ENCODE results near the gene HOXB3.

Gene HOXB3

GRCh38 chr17:48612456-48612853 is 22.4 kb upstream of the HOXB3 start:
- DNase-seq (ENCODE audit: low read depth): no peak

GRCh38 chr17:48611681-48612455 is 21.8 kb upstream of the HOXB3 start:
- DNase-seq (ENCODE audit: low read depth): no peak

DNA sequence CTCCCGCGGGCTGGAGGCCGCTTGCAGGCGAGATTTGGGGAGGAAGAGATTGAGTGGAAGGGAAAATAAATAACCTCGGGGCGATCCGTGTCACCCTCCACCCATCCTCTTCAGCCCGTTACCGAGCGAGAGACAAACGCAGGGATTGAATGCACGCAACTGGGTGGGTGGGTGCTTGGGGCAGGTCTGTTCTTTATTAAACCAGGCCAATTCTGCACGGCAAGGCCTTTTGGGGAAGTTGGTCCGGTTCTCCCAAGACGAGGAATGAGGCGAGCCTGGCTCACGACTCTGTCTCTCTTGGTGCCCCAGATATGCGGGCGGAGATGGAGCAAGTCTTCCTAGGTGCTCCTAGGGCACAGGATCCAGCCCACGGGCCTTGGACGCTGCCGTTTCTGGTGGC is 21.2 kb upstream of the HOXB3 start:
- DNase-seq (ENCODE audit: low read depth): no peak

GRCh38 chr17:48610282-48611211 is 20.5 kb upstream of the HOXB3 start, which contains the start of gene HOXB7:
Gene HOXB7 (minus strand): TSS chr17:48611017. CDS start chr17:48610918, 99 bp downstream.
- DNase-seq (ENCODE audit: low read depth): no peak

- no peak for DNase-seq (ENCODE audit: low read depth)
Measured at GRCh38 chr17:48609759-48610281, 19.8 kb upstream of the HOXB3 start.

DNA sequence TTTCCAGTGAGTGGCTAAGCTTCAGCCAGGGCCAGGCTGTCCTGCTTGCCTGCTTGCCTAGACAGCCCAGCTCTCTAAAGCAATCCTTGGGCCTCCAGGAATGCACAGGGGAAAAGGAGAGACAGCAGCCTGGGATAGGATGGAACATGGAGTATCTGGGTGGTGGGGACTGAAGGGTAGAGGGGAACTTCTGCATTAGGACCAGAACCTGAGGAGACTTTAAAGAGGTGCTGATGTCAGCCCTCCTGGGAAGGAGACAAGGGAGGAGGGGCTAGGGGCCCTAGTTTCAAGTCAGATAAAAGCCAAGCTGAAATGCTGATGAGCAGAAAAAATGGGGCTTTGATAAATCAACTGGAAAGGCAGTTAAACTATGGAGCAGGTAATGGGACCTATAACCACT is 19.0 kb upstream of the HOXB3 start:
- no peak for DNase-seq (ENCODE audit: low read depth)

DNA sequence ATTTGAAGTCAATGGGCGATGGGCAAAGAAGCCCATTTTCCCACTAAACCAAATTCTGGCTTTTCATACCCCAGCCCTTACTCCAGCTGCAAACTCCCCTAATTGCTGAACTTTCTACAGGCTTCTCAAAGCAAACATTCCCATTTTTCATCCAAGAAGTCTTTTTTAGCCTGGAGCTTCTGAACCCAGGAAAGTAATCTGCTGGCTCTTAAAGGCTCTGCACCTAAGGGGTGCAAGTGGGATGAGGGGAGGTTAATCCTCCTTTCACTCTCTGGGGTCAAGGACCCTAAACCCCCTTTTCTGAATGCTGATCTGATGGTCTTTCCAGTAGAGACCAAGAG is 18.4 kb upstream of the HOXB3 start:
- no peak for DNase-seq (ENCODE audit: low read depth)

GRCh38 chr17:48606892-48607614 is 17.0 kb upstream of the HOXB3 start:
- no peak for DNase-seq (ENCODE audit: low read depth)

GRCh38 chr17:48605991-48606891 is 16.2 kb upstream of the HOXB3 start:
- no peak for DNase-seq (ENCODE audit: low read depth)

GRCh38 chr17:48605409-48605919 is 15.4 kb upstream of the HOXB3 start:
- DNase-seq (ENCODE audit: low read depth): no peak

DNA sequence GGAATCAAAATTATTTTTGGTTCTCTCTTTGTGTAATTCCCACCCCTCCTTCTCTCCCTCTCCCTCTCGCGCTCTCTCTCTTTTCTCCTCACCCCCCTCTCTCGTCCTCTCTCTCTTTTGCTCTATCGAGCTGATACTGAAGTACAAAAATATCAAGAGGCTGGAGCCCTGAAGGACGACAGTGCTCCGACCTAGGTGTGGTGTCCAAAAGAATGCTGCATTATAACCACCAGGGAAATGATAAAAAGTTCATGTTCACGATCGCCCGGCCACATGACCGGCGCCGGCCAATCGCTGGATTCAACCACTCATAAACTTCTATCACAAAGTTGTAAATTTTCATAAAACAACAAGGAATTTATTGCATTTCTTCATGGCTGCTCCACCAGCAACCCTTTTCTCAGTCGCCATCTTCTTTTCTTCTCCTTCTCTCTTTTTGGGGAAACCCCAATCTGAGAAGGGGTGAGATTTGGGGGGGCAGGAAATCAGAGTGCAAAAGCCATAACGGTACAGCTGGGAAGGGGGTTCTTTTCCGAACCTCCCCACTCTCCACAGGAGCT is 14.8 kb upstream of the HOXB3 start, which contains the start of gene HOXB6:
HOXB6 (minus strand) TSS at position 217 of the 560 bp plus-strand sequence. CDS start 6,836 bp downstream, outside the sequence.
- DNase-seq (ENCODE audit: low read depth): no peak

DNA sequence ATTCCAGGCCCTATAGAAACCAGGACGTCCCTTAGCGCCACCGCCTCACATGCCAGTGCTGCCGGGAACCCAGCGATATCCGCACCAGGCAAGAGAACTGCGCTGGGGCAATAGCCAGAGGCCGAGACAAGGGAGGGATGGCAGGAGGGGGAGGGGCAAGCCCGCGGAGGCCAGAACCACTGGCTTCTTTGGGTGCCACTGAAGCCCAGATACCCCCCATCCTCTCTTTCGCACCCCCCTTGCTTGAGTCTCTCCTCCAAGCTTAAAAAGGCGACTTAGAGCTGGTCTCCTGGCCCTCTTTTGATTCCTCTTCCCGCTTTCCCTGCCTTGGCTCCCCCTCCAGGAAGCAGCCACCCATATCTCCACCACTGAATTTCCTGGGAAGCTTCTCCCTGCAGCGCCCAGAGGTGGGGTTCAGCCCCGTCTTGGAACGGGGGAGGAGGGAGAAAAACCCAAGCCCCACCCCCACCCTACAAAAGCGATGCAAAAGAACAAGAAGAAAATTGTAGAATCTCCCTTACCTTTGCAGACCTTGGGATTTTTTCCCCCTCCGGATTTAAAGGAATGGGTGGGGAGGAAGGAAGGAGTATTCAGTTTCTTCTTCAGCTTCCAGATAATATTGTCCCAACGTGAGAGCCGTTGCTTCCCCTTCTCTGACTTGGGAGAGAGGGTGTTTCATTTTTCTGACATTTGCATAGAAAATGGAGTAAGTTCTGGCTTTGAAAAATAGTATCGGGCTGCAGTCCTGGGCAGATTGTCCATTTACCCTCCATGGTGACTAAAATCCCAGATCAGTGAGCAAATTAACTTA is 14.1 kb upstream of the HOXB3 start:
- no peak for DNase-seq (ENCODE audit: low read depth)

GRCh38 chr17:48601539-48602425 is 11.7 kb upstream of the HOXB3 start:
- DNase-seq (ENCODE audit: low read depth): no peak

- DNase-seq (ENCODE audit: low read depth): no peak
Measured at GRCh38 chr17:48601207-48601538, 11.1 kb upstream of the HOXB3 start.

DNA sequence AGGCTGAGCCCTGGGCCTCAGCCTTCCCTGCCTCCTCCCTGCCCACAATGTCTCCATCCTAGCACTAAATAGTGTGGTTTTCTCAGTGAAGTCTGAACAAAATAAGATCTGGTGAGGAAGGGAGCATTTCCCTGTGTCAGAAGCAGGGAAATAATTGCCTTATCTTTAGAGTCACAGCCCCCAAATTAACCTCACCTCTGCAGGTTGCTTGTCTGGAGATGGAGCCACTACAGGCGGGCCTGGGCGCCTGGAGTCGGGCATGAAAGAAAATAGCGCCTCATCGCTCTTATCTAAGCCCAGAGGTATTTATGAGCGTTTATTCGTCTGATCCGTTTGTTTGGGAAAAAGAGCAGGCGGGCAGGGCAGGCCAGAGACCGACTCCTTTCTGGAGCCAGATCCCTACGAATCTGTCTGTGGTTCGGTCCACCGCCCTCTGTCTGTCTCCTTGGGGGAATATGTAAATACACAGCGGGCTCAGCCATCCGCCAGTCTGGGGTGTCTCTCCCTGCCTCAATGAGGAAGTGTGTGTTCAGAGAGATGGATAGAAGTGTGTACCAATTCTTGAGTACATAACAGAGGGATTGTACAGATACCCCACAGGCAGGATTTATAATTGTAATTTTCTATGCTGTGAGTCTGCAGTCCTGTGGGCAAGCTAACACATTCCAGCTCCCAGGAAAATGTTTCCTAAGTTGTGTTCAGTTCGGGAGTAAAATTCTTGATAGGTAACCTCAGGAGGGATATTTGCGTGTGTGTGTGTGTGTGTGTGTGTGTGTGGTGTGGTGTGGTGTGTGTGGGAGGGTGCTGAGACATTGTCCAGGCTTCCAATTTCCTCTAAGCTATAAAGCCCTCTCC is 10.4 kb upstream of the HOXB3 start:
- DNase-seq (ENCODE audit: low read depth): no peak

GRCh38 chr17:48599354-48599753 is 9.3 kb upstream of the HOXB3 start:
- DNase-seq (ENCODE audit: low read depth): no peak

- no peak for DNase-seq (ENCODE audit: low read depth)
Measured at GRCh38 chr17:48598736-48599135, 8.7 kb upstream of the HOXB3 start.

Measured in stimulated activated CD8-positive, alpha-beta memory T cell treated with anti-CD3 and anti-CD28 coated beads, Interleukin-12 subunit alpha, Interleukin-12 subunit beta, amount 100 ng/mL, for 4 hours (primary cell).